ACHN (cell line): Measurements from ENCODE around the gene CYS1.
"Not testable (repeated sequence)": the region's sequence is repeated elsewhere in the genome, so short reads cannot be mapped to it uniquely, and the experiment has no call there.

Experiments
- DNase-seq: peaks from one replicate; pipeline ENCODE4 v3.0.0-alpha.2; 2015
- in situ Hi-C: cut with HindIII; loops from 2 replicates; pipeline ENCODE4 v1.10.0; 2017; ENCODE audit warnings: low sequenced_read_pairs, low pct_ligation_motif_present, low pct_unique_long_range_greater_than_20kb

Gene CYS1

GRCh38 chr2:10039658-10040410, 40.4 kb downstream of the CYS1 start:
- DNase-seq: no peak
- in situ Hi-C loops: loop anchor here (25.0 kb wide), 1 partner anchor 228 kb away; no protein-coding TSS in a partner anchor

DNA sequence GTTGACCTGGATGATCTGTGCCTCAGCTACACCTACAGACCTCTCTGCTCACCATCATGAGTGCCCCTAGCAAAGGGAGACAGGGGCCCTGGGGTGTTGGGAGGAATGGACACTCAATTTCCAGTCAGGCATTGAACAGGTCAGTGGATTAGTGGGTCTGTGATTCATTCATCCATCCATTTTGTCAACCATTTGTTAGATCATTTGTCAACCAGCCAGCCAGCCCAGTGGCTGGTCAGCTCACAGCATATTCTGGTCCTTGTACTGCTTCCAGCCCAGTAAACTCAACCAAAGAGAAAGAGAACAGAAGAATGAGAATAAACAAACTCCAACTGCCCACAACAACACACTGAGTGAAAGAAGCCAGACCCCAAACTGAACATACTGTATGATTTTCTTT, 41.5 kb downstream of the CYS1 start:
- DNase-seq: no peak
- in situ Hi-C loops: loop anchor here (25.0 kb wide), 1 partner anchor 226 kb away; no protein-coding TSS in a partner anchor

DNA sequence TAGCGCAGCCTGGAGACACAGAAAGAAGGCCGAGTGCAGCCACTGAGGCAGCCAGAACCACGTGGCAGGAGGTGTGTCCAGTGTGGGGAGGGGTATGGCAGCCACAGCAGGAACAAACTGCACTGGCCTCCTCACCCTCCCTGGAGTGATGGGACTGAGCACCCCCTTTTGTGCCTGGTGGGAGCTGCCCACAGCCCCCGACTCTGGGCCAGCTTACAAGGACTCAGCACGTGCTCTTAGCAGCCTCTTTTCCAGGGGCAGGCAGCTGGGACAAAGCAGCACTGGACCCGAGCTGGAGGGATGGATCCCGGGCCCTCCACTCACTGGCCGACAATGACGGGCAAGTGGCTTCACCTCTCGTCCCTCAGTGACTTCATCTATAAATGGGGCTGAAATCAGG, 42.1 kb downstream of the CYS1 start:
- no peak for DNase-seq
- in situ Hi-C loops: loop anchor here (25.0 kb wide), 1 partner anchor 226 kb away; no protein-coding TSS in a partner anchor

DNA sequence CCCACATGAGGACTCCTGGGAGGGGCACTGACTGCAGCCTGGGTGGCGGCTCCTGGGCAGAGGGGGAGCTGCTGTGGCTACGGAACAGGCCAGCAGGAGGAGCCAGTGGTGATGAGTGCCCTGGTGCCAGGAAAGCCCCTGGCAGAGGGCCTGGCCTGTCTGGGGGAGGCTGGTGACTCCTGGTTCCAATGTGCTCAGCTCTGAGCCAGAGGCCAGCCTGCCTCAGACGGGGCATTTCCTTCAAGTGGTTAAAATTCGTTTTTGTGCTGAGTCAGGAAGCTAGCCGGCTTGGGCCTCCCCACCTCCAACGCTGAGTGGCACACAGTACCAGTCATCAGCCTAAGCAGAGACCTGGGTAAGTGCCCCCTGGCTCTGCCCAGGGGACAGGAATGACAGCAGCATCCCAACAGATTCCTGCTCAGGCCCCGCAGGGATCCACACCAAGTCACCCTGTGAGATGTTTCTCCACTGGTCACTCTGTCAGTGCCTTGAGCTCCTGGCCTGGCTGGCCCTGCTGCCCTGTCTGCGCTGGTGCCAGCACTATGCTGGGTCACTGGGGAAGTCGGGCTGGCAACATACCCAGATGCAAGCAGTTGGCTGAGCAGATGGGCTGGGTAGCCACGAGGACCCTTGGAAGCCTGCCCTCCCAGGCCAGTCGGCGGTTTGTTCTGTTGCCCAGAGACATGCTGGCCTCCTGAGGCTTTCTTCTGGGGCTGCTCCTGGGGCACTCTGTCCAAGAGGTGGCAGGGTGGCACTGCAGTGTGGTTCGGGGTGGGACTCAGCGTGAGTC, 43.9 kb downstream of the CYS1 start:
- in situ Hi-C loops: loop anchor here (25.0 kb wide), 1 partner anchor 224 kb away; no protein-coding TSS in a partner anchor
- DNase-seq: peak; percentile 87

DNA sequence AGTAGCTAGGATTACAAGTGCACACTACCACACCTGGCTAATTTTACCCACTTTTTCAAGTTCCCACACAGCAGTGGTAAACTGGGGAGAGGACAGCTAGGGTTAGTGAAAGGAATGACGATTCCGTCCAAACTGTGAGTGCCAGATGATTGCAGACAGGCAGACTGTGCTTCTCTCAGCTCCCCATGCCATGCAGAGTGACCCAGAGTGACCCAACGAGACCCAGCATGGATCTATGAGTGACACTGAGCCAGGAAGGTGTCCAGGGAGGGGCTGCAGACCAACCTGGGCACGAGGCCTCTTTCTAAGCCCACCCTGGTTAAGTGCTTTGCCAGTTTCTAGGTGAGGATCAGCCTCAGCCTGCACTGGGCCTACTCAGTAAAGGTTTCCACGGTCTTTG, 44.6 kb downstream of the CYS1 start:
- DNase-seq: no peak
- in situ Hi-C loops: loop anchor here (25.0 kb wide), 1 partner anchor 223 kb away; no protein-coding TSS in a partner anchor

GRCh38 chr2:10035053-10035422, 45.2 kb downstream of the CYS1 start:
- in situ Hi-C loops: loop anchor here (25.0 kb wide), 1 partner anchor 223 kb away; no protein-coding TSS in a partner anchor
- DNase-seq: no peak

DNA sequence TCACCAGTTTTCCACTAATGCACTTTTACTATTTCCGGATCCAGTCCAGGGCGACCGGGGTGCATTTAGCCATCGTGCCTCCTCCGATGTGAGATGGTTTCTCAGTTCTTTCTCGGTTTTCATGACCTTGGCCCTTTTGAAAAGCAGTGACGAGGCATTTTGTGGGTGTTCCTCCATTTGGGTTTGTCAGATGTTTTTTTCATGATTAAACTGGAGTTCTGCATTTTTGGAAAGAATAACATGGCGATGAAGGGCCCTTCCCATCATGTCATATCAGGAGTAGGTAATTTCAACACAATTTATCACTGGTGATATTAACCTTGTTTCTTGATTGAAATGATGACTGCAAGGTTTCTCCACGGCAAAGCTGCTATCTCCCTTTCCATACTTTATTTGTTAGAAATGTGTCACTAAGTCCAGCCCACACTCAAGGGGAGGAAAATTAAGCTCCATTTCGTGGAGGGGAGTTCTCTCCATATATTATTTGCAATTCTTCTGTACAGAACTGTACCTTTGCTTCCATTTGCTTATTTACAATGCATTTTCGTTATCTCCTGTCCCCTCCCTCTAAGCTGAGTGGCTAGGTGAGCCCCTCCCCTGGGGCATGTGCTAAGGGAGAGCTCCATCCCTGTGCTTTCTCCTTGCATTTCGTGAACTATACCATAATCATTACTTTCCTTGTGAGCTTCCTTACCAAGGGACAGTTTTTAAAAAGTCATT, 45.7 kb downstream of the CYS1 start:
- DNase-seq: no peak
- in situ Hi-C loops: loop anchor here (25.0 kb wide), 1 partner anchor 222 kb away; no protein-coding TSS in a partner anchor

DNA sequence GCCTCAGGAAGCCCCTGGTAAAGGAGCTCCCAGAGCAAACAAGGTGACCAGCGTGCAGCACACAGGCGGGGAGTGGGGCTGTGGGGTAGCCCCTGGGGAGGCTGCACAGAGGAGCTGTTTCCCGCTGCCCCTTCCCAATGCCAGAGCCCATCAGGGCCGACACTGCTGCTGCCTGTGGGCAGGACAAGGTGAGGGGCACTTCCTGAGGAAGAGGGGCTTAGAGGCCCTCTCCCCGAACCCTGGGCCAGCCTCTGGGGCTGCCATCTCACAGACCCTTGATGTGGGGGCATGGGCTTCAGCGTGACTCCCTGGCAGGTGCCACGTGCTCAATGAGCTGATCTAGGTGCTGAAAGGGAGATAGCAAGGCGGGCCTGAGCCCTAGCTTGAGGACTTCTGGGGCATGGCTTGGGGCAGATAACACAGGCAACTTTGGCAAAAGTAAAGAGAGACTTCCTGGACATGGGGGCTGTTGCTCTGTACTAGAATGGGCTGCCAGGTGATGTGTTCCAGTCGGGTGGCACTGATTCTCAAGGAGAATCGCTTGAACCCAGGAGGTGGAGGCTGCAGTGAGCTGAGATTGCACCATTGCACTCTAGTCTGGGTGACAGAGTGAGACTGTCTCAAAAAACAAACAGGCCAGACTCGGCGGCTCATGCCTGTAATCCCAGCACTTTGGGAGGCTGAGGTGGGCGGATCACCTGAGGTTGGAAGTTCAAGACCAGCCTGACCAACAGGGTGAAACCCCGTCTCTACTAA, 46.8 kb downstream of the CYS1 start:
- DNase-seq: no peak
- in situ Hi-C loops: loop anchor here (25.0 kb wide), 1 partner anchor 221 kb away; no protein-coding TSS in a partner anchor

- in situ Hi-C loops: loop anchor here (25.0 kb wide), 1 partner anchor 220 kb away; no protein-coding TSS in a partner anchor
- no peak for DNase-seq
Measured at GRCh38 chr2:10032746-10033105, 47.5 kb downstream of the CYS1 start.

GRCh38 chr2:10031886-10032745, 48.1 kb downstream of the CYS1 start:
- in situ Hi-C loops: loop anchor here (25.0 kb wide), 1 partner anchor 220 kb away; no protein-coding TSS in a partner anchor
- no peak for DNase-seq

- in situ Hi-C loops: loop anchor here (25.0 kb wide), 1 partner anchor 218 kb away; no protein-coding TSS in a partner anchor
- not testable (repeated sequence) for DNase-seq
Measured at GRCh38 chr2:10030798-10031197, 49.4 kb downstream of the CYS1 start.

- in situ Hi-C loops: loop anchor here (25.0 kb wide), 1 partner anchor 218 kb away; no protein-coding TSS in a partner anchor
- DNase-seq: no peak
Measured at GRCh38 chr2:10030311-10030736, 49.9 kb downstream of the CYS1 start.

GRCh38 chr2:10029875-10030223, 50.4 kb downstream of the CYS1 start:
- in situ Hi-C loops: loop anchor here (25.0 kb wide), 1 partner anchor 218 kb away; no protein-coding TSS in a partner anchor
- DNase-seq: no peak

DNA sequence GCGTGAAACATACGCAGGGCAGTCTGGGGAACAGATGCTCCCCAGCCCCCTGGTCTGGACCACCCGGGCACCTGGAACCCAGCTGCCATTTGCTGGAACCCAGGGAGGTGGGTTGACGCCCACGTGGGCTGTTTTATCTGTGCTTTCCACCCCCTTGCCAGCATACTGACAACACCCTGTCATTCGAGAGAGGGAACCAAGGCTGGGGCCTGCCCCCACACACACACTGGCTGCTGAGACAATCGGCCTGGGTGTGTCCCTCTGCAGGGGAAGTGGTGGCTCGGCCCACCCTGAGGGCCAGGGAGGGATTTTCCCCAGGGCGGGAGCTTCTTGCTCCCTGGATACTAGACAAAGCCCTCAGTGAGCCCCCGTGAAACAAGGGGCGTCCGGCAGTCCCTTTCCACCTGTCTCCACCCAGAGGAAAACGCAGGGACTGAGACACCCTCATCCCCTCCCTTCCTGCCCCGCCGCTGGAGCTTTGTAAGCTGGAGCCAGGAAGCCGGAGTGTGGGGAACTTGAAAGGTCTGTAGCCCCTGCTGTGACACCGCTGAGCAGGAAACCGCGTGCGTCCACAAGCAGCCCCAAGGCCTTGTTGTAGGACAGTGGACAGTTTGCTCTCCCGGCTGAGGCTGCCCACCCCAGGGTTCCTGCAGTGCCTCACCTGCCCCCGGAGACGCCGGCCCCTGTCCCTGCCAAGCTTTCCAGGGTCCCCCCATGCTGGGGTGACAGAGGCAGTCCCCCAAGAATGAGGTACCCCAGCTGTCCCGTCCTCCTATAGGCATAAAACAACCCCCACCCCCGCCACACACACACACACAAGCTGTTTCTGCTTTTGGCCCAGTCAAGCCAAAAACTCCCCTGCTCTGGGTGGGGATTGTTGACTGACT, 51.0 kb downstream of the CYS1 start:
- DNase-seq: no peak
- in situ Hi-C loops: loop anchor here (25.0 kb wide), 1 partner anchor 217 kb away; no protein-coding TSS in a partner anchor

DNA sequence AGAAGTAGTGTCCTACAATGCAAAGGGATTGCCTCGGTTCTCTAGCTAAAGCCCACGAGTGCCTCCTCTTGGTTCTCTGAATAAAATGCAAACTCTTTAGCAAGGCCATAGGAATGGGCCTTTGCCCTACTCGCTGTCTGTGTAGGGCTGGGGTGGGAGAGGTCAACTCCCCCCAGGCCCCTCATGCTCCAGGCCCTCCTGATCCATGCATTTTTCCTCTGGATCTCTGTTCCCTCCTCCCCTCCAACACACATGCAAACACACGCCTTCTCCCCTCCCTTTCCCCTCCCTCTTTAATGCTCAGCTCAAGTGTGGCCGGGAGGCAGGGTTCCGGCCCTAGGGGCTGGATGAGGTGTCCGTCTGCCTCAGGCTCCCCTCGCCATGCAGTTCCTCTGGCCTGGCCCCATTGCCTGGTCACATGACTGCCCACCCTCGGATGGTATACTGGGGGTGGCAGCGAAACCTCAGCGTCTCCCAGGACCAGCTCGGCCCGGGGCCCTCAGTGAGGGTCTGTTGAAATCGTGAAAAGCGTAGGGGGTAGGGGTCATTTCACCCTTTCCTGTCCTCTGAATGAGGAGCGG, 51.7 kb downstream of the CYS1 start:
- DNase-seq: no peak
- in situ Hi-C loops: loop anchor here (25.0 kb wide), 1 partner anchor 216 kb away; no protein-coding TSS in a partner anchor
